Measurements from ENCODE around the gene TRMT10B. TPM values are rescaled to one million over a fixed set of nuclear protein-coding genes. Genes with fewer than 3 reads are reported as not detected.
A peak's percentile ranks its signal among the peaks of the same experiment; 100 is the strongest.
"Not testable (repeated sequence)": the region's sequence is repeated elsewhere in the genome, so short reads cannot be mapped to it uniquely, and the experiment has no call there.

TRMT10B gene
- total RNA-seq, 1 experiment from 2014 or later = 6.9 TPM

GRCh38 chr9:37812773-37813379 lies 59.3 kb downstream of the TRMT10B start:
- ChIA-PET CTCF (interaction anchor here (0.5 to 0.9 kb wide), 2 partner anchors 18 to 238 kb away, joined by 3 read pairs; no protein-coding TSS in a partner anchor), POLR2A (interaction anchor here (0.7 to 2.7 kb wide), 5 partner anchors 10 to 28 kb away, joined by 3 to 11 read pairs (median 5); partner anchors contain the start of genes DCAF10 and EXOSC3)
- TF ChIP-seq CTCF (IDR thresholded peaks at IDR 0.05; ENCODE audit: unreplicated experiment) = no peak
- no TSS peak for BruUV-seq (replicated peaks)
- H3K27ac Mint-ChIP-seq (ENCODE audit: low read depth, unreplicated experiment) = no peak overlapping the region
- peaks cover 25% of the 10 kb centered on the region for H3K36me3 Mint-ChIP-seq (ENCODE audit: insufficient read depth, unreplicated experiment)
- H3K4me1 Mint-ChIP-seq (ENCODE audit: insufficient read depth, unreplicated experiment) = peaks cover 5% of the 10 kb centered on the region
- no peak for DNase-seq (ENCODE audit: unreplicated experiment)
- no peaks in the 10 kb centered on the region for H3K27me3 Mint-ChIP-seq (ENCODE audit: insufficient read depth, unreplicated experiment)
- H3K9me3 Mint-ChIP-seq (ENCODE audit: unreplicated experiment) = no peaks in the 10 kb centered on the region
- no peak overlapping the region for H3K4me3 Mint-ChIP-seq (ENCODE audit: unreplicated experiment)
- intact Hi-C loops (cut with micrococcal nuclease) = no loop called here

- POLR2A ChIA-PET = interaction anchor here (0.7 to 1.2 kb wide), 3 partner anchors 12 to 35 kb away, joined by 3 to 5 read pairs (median 4); no protein-coding TSS in a partner anchor
- CTCF ChIA-PET = interaction anchor here (1.2 kb wide), 1 partner anchor 13 kb away, joined by 4 read pairs; no protein-coding TSS in a partner anchor
Measured at GRCh38 chr9:37818849-37819248, 65.2 kb downstream of the TRMT10B start.

GRCh38 chr9:37820142-37820541 lies 66.5 kb downstream of the TRMT10B start:
- POLR2A ChIA-PET = interaction anchor here (1.0 to 1.5 kb wide), 2 partner anchors 11 to 20 kb away, joined by 3 to 4 read pairs; partner anchors contain the start of gene DCAF10
- no TSS peak for BruUV-seq (replicated peaks)

More at GRCh38 chr9:37818849-37819248, 65.2 kb downstream of the TRMT10B start:
- no peak overlapping the region for H3K4me3 Mint-ChIP-seq (ENCODE audit: unreplicated experiment)
- no peak for TF ChIP-seq CTCF (IDR thresholded peaks at IDR 0.05; ENCODE audit: unreplicated experiment)
- DNase-seq (ENCODE audit: unreplicated experiment) = no peak
- peaks cover 50% of the 10 kb centered on the region for H3K36me3 Mint-ChIP-seq (ENCODE audit: insufficient read depth, unreplicated experiment)
- peak overlapping the region; percentile 7 for H3K27ac Mint-ChIP-seq (ENCODE audit: low read depth, unreplicated experiment)
- BruUV-seq (replicated peaks) = no TSS peak
- no peaks in the 10 kb centered on the region for H3K9me3 Mint-ChIP-seq (ENCODE audit: unreplicated experiment)
- H3K4me1 Mint-ChIP-seq (ENCODE audit: insufficient read depth, unreplicated experiment) = no peaks in the 10 kb centered on the region
- no peaks in the 10 kb centered on the region for H3K27me3 Mint-ChIP-seq (ENCODE audit: insufficient read depth, unreplicated experiment)
- intact Hi-C loops (cut with micrococcal nuclease) = no loop called here

GRCh38 chr9:37825174-37825573 lies 71.6 kb downstream of the TRMT10B start:
- H3K4me3 Mint-ChIP-seq (ENCODE audit: unreplicated experiment); intact Hi-C loops (cut with micrococcal nuclease); H3K4me1 Mint-ChIP-seq (ENCODE audit: insufficient read depth, unreplicated experiment); POLR2A ChIA-PET; CTCF ChIA-PET; BruUV-seq (replicated peaks); H3K9me3 Mint-ChIP-seq (ENCODE audit: unreplicated experiment); H3K27ac Mint-ChIP-seq (ENCODE audit: low read depth, unreplicated experiment); DNase-seq (ENCODE audit: unreplicated experiment); H3K27me3 Mint-ChIP-seq (ENCODE audit: insufficient read depth, unreplicated experiment): not testable (repeated sequence)
- peaks cover 73% of the 10 kb centered on the region for H3K36me3 Mint-ChIP-seq (ENCODE audit: insufficient read depth, unreplicated experiment)

More at GRCh38 chr9:37820142-37820541, 66.5 kb downstream of the TRMT10B start:
- H3K4me1 Mint-ChIP-seq (ENCODE audit: insufficient read depth, unreplicated experiment) = no peaks in the 10 kb centered on the region
- no peak for DNase-seq (ENCODE audit: unreplicated experiment)
- H3K36me3 Mint-ChIP-seq (ENCODE audit: insufficient read depth, unreplicated experiment) = peaks cover 58% of the 10 kb centered on the region
- H3K27ac Mint-ChIP-seq (ENCODE audit: low read depth, unreplicated experiment) = no peak overlapping the region
- no peak for TF ChIP-seq CTCF (IDR thresholded peaks at IDR 0.05; ENCODE audit: unreplicated experiment)
- no peak overlapping the region for H3K4me3 Mint-ChIP-seq (ENCODE audit: unreplicated experiment)
- H3K9me3 Mint-ChIP-seq (ENCODE audit: unreplicated experiment) = no peaks in the 10 kb centered on the region
- intact Hi-C loops (cut with micrococcal nuclease) = no loop called here
- no peaks in the 10 kb centered on the region for H3K27me3 Mint-ChIP-seq (ENCODE audit: insufficient read depth, unreplicated experiment)
- CTCF ChIA-PET = interaction anchor here (1.0 kb wide), 1 partner anchor 9 kb away, joined by 3 read pairs; no protein-coding TSS in a partner anchor

Measured in MCF 10A (cell line).